Activated naive CD4-positive, alpha-beta T cell (primary cell): ENCODE data around the gene ULBP1.
"Not testable (repeated sequence)": the region's sequence is repeated elsewhere in the genome, so short reads cannot be mapped to it uniquely, and the experiment has no call there.

ENCODE experiments used
- DNase-seq, 4 experiments: peaks; one replicate each; lab custom pipeline; 2025; lab: John Stamatoyannopoulos, UW

The ULBP1 gene

GRCh38 chr6:149933461-149933860 lies 30.3 kb upstream of the ULBP1 start:
- no peak for DNase-seq

GRCh38 chr6:149934249-149935156 lies 29.2 kb upstream of the ULBP1 start:
- peak; percentile 17 to 55 (median 31) for DNase-seq

DNA sequence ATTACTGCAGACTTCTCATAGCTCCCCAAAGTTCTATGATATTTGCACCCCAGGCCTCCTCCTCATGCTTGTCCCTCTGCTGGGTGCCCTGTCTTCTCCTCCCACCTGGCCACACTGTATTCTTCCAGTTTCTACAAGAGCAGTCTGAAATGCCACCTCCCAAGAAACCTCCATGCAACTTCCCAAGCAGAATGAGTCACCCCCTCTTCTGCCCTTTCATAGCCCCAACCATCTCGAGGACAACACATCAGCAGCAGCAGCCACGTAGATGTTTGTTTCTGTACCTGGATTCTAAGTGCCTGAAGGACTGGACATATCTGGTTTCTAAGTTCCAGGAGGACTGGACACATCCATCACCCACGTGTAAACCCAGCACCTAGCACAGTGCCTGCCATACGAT lies 28.5 kb upstream of the ULBP1 start:
- no peak for DNase-seq

GRCh38 chr6:149935668-149936067 lies 28.1 kb upstream of the ULBP1 start:
- no peak for DNase-seq

- no peak for DNase-seq
Observed at GRCh38 chr6:149936743-149937142, 27.0 kb upstream of the ULBP1 start.

- not testable (repeated sequence) for DNase-seq
Observed at GRCh38 chr6:149938013-149938570, 25.7 kb upstream of the ULBP1 start.

GRCh38 chr6:149938571-149939355 lies 25.0 kb upstream of the ULBP1 start:
- DNase-seq = no peak

DNA sequence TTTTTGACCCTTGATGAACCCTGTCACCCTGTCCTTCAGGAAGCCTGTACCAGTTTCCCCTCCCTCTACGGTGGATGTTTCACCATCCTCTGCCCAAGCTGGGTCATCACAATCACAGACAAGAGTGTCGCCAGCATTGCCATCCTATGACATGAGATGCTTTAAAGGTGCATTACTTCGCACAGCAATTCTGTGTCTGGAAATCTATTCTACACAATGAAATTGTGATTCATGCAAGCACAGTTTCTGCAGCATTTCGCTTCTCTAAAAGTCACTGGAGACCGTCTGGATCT lies 24.4 kb upstream of the ULBP1 start:
- no peak for DNase-seq

DNA sequence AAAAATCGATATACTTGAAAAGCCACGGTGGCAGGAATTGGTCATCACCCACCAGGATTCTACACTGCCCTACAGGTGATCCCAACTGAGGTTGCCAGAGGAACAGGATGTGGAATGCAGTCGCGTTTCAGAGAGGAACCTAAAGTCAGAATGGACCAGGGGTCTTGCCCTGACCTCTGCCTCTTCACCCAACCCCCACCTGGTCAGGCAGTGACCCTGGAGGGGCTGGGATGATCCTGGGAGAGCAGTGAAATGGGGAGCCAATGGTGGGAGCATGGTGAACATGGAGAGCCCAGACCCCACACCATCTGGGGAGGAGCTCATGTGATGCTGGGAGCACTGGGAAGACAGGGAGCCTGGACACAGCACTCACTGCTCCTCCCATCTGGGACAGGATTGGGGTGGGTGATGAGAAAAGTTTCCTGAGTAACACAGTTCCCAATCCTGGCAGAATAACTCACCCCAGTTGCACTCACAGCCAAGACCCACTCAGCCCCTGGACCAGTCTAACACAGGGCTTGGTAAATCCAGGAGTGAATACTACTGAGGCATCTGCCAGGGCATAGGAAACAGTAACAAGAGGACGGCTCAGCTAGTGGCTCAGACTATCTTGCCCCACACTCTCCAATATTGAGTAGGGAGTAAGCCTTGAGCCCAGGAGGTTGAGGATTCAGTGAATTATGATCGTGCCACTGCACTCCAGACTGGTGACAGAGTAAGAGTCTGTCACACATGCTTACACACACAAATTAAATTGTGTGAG lies 23.7 kb upstream of the ULBP1 start:
- no peak for DNase-seq

GRCh38 chr6:149940672-149940982 lies 23.1 kb upstream of the ULBP1 start:
- no peak for DNase-seq

DNA sequence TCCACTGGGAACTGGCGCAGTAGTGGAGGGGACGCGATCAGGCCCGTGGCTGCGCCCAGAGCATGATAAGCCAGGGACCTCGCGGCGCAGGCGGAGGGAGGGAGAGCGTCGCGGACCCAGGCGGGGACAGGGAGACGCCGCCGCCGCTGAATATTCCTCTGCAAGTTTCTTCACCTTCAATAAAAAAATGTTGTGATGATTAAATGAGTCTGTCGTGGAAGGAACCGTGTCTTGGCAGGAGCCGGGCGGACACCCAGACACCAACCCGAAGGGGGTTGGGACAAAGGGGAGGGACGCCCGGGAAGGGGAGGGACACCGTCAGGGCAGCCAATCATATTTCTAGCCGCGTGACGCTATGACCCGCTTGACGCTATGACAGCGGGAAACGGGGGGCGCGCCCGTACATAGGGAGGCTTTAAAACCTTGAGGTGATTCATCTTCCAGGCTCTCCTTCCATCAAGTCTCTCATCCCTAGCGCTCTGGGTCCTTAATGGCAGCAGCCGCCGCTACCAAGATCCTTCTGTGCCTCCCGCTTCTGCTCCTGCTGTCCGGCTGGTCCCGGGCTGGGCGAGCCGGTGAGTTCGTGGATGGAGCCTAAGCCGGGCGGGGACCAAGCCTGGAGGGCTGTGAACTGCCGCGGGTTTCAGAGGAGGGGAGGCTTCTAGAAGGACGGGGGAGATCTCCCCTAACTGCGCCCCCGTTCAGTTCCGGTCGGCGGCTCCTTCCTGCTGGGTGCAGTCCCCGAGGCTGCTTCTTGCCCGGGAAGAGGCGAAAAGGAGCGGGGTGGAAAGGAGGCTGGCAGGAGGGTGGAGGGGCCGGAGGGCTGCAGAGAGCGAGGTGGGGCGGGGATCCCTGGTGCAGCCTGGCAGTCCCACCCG lies 21.9 kb upstream of the ULBP1 start, which contains the start of gene ULBP2:
Gene ULBP2, plus strand, starts transcription at position 432 of the 878 bp plus-strand sequence. Its CDS starts 59 bp downstream, at position 491.
- DNase-seq = peak; percentile 48 to 80 (median 62)

GRCh38 chr6:149942461-149942829 lies 21.3 kb upstream of the ULBP1 start:
- DNase-seq = no peak

DNA sequence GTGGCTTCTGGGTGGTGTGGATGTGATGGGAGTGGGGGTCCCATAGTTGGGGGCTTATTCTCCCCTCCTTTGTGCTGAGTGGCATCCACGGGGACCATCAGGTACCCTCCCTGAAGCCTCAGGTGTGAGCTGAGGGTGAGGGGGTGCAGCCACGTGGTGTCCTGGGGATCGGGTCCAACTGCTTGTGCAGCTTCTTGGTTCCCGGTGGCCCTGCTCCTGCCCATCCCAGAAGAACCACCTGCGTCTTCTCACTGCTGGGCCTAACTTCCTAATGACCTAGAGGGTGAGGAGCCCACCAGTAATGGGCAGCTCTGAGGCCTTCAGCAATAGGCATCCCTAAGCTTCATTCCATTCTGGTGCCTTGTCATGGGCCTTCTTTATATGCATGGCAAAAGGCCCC lies 20.4 kb upstream of the ULBP1 start:
- not testable (repeated sequence) for DNase-seq

GRCh38 chr6:149945276-149945675 lies 18.5 kb upstream of the ULBP1 start:
- not testable (repeated sequence) for DNase-seq

- DNase-seq = not testable (repeated sequence)
Observed at GRCh38 chr6:149946631-149947030, 17.1 kb upstream of the ULBP1 start.

- not testable (repeated sequence) for DNase-seq
Observed at GRCh38 chr6:149947533-149947932, 16.2 kb upstream of the ULBP1 start.

- no peak for DNase-seq
Observed at GRCh38 chr6:149948011-149948410, 15.7 kb upstream of the ULBP1 start.

GRCh38 chr6:149948616-149949015 lies 15.1 kb upstream of the ULBP1 start:
- DNase-seq = no peak

DNA sequence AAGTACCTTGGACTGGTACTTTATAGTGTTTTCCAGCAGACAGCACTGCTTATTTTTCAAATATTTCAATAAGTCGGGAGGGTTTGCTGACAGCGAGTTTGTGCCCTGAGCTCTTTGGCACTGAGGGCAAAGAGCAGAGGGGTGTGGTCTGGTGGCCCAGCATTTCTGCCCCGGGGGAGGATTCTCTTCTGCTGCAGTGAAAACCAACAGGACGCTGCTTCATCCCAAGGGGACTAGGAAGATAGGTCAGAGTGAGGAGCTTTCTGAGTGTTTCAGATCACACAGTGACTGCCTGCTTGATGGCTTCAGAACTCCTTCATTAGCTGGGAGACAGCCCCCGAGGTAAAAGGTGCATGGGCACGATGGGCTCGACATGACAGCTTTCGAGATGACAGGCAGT lies 13.3 kb upstream of the ULBP1 start:
- no peak for DNase-seq

DNA sequence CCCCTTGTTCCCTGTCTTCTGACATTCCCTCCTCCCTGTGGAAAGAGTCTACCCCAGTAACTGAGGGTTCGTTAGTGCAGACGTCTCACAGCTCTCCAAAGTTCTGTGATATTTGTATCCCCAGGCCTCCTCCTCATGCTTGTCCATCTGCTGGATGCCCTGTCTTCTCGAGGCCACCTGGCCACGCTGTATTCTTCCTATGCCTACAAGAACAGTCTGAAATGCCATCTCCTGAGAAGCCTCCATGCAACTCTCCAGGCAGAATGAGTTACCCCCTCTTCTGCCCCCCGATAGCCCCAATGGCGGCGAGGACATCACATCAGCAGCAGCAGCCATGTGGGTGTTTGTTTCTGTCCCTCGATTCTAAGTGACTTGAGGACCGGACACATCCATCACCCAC lies 12.6 kb upstream of the ULBP1 start:
- DNase-seq = no peak

GRCh38 chr6:149951626-149952025 lies 12.1 kb upstream of the ULBP1 start:
- no peak for DNase-seq
